NCI-H82 (cell line): Measurements from ENCODE around the gene GTF2E1.
"Not testable (repeated sequence)": the region's sequence is repeated elsewhere in the genome, so short reads cannot be mapped to it uniquely, and the experiment has no call there.

ENCODE experiments used
- DNase-seq: peaks from one replicate; lab custom pipeline; 2025; lab: John Stamatoyannopoulos, UW

GTF2E1 gene

GRCh38 chr3:120753810-120754209, 11.3 kb downstream of the GTF2E1 start:
- DNase-seq: no peak

GRCh38 chr3:120756061-120756460, 13.5 kb downstream of the GTF2E1 start:
- DNase-seq: no peak

DNA sequence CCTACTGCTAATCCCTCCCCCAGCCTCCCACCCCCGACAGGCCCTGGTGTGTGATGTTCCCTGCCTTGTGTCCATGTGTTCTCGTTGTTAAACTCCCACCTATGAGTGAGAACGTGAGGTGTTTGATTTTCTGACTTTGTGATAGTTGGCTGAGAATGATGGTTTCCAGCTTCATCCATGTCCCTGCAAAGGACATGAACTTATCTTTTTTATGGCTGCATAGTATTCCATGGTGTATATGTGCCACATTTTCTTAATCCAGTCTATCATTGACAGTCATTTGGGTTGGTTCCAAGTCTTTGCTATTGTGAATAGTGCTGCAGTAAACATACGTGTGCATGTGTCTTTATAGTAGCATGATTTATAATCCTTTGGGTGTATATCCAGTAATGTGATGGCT, 16.0 kb downstream of the GTF2E1 start:
- DNase-seq: not testable (repeated sequence)

DNA sequence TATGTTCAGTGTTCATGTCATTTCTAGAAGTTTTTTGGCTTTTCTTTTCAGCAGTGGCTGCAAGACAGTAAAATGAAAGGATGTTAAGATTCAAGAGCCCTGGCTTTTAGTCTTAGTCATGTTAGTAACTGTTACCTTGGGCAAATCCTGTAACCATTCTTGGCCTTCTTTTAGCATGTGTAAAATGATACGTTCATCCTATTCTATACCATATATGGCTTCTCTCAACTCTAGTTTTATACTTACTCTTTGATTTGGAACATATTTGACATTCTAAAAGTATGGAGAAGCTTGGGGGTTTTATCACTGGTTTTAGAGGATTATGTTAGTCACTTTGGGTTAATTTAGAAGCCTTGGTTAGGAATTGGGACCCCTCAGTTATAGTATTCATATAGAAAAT, 20.1 kb downstream of the GTF2E1 start:
- no peak for DNase-seq

- DNase-seq: no peak
Measured at GRCh38 chr3:120763601-120764000, 21.1 kb downstream of the GTF2E1 start.

DNA sequence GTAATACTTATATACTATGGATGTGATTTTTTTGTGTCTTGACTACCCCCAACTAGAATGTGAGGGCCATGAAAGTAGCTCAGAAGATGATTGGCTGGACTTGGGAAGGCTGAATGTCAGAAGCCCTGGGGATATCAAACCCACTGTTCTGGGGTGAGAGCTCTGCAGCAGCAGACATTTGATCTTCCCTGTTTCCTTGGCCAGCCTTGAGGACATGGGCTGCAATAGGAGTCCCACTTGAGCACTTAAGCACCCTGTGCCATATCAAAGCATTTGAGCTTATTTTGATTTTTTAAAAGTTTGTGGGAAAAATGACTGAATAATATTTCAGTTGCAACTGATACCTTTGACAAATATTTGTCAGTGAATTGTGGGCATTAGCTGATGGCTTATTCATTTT, 21.7 kb downstream of the GTF2E1 start:
- DNase-seq: no peak

DNA sequence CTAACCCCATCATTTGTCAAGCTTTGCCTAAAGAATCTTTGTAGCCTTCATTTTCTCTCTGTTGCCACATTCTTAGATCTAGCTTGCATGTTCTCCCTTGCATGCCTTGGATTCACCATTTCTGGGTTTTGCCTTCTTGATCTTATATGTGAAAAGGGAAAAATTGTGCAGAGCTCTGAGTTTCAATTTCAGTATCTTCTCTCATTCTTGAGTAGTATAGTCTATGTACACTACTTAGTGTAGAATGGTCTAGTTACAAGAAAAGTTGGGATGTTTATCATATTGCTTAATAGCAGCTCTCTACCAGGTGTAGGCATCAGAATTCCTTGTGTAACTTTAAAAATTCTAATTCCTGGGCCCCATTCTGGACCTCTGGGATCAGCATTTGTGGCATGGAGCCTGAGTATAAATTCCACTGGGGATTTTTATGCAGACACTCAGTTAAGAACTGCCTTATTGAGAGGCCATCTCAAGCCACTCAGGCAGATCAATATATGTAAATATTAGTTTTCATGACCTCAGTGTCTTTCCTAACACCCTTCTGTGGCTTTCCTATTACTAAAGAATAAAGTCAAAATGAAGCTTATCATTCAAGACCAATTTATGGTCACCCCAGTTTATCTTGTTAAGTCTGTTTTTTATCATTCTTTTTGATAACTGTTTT, 23.4 kb downstream of the GTF2E1 start:
- no peak for DNase-seq

DNA sequence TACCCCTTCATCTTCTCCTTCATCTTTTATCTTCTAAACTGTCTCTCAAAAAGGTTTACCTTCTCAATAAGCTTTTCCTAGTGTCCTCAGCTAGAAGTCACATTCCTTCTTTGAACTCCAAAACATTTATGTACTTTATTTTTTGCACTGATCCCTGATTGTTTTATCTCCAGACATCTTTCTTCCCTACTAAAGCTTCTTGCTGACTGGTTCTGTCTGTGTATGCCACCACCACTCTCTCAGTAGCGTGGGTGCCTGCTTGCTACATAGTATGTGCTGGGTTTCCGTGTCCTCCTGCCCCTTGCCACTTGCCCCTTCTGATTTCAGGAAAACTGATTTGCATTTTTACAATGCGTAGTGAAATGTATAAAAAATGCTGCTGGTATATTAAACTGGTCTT, 24.0 kb downstream of the GTF2E1 start:
- no peak for DNase-seq

DNA sequence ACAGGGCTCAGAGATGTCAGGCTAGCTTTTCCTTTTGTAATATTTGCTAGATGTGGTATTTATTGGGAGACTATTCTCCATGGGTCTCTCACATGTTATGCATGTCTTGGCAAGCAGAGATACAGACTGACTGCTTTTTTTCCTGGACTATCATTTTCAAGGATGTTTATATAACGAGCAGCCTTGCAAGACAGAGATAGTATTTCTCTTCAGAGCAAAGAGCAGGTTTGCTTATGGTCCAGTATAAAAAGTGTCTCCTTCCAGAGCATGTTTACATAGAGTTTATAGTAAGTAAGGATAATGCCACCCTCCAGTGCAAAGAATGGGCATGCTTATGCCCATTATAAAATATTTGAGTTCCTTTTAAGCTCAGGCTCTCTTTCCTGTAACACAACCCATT, 24.6 kb downstream of the GTF2E1 start:
- DNase-seq: no peak

DNA sequence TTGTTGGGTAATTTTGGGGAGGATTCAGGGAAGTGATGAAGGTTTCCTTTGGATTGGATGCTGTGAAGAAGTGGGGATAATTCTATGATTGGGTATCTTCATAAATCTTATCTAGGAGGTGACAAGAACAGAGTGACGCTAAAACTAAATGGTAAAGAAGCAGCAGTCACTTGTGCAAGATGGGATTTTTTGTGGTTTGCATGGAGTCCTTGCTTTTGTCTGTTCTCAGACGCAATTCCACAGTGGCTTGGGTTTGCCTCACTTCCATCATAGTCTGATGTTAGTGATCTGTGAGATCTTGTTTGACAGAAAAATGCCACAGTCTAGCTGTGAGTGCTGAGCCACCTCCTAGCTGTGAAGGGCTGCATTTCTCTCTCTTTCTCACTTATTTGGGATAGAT, 26.9 kb downstream of the GTF2E1 start:
- no peak for DNase-seq

- no peak for DNase-seq
Measured at GRCh38 chr3:120770891-120771290, 28.3 kb downstream of the GTF2E1 start.

DNA sequence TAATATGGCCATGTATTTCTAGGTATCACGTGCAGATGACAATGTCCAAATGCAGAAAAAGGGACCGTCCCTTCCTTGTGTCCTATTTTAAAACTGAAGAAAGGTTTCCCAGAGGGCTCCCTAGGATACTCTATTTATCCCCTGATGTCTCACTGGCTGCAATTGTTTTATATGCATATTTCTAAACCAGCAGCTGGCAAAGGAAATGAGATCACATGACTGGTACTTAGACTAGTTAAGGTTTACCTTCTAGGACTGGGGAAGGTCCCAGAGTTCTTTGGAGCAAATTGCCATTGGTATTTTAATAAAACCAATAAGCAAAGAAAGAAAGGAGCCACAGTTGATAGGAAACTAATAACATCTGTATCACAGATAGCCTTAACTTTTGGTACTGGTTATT, 29.5 kb downstream of the GTF2E1 start:
- DNase-seq: no peak

DNA sequence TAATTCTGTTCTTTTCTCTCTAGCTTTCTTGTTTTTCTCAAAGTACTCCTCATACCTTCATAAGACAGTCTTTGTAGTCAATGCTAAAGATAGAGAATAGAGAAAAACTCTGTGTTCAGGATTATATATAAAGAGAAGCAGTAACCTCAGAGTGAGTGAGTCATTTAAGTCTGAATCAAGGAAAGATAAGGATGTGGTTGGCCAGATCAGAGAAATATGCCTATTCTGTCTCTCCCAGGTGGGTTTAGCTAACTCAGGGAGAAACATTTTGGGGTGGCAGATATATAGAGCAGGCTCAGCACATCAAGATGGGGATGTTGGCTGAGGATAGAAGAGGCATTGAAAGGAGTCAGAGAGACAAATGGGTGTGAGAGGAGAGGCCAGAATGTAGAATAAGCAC, 31.4 kb downstream of the GTF2E1 start:
- no peak for DNase-seq

DNA sequence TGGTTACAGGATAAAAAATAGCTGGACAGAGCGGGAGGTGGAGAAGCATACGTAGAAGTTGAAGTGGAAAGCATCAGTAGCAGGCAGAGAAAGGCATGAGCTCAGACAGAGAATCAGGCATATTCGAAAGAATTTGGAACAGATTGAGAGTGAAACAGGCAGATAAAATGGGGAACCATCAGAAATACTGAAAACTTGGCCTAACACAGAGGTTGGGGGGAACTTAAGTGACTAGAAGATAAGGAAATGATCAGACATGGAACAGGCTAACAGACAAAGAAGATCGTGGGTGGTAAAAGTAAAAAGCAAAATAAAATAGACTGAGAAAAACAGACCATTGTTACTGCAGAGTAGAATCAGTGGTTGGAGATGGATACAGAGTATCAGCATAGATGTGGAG, 32.9 kb downstream of the GTF2E1 start:
- no peak for DNase-seq

GRCh38 chr3:120778776-120779175, 36.2 kb downstream of the GTF2E1 start:
- DNase-seq: no peak

DNA sequence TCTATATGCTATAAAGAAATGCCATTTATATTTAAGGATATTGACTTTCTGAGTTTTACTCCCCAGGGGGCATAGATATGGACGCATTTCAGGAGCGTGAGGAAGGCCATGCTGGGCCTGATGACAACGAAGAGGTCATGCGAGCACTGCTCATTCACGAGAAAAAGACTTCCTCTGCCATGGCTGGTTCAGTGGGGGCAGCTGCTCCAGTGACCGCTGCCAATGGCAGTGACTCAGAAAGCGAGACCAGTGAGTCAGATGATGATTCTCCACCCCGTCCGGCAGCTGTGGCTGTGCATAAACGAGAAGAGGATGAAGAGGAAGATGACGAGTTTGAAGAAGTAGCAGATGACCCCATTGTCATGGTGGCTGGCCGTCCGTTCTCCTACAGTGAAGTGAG, 38.4 kb downstream of the GTF2E1 start:
- no peak for DNase-seq

- not testable (repeated sequence) for DNase-seq
Measured at GRCh38 chr3:120785832-120786231, 43.3 kb downstream of the GTF2E1 start.

- DNase-seq: no peak
Measured at GRCh38 chr3:120791010-120791409, 48.5 kb downstream of the GTF2E1 start.

DNA sequence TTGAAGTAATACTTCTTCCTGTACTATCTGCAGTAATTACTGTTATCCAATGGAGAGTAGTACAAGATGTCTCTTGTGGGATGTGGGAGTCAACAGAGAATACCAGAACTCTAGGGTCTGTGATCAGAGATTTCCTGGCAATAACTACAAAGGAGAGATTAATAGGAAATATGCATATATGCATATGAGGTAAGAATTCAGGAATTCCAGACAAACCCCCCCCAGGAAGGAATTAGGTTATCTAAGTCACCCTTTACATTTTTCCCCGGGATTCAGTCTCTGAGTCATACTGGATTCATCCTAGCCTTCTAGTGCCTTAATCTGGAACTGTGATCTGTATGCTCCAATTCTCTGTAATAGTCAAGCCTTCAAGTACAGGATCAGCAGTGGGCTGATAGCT, 49.4 kb downstream of the GTF2E1 start:
- no peak for DNase-seq

DNA sequence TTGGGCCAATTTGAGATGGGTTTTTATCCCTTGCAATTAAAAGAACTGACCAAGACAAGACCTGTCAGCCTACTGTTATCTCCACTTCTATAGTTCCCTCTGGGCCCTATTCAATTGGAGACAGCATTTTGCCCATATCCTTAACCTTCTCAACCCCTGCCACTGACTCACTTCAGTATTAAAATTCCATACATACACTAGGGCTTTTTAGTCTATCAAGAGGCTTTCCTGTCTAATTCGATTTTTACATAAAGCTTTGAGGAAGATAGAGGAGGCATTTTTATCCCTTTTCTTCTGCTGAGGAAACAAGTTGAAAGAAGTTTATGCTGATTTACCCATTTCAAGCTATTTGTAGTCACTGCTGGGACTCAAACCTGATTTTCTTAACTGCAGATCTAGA, 51.1 kb downstream of the GTF2E1 start:
- no peak for DNase-seq

DNA sequence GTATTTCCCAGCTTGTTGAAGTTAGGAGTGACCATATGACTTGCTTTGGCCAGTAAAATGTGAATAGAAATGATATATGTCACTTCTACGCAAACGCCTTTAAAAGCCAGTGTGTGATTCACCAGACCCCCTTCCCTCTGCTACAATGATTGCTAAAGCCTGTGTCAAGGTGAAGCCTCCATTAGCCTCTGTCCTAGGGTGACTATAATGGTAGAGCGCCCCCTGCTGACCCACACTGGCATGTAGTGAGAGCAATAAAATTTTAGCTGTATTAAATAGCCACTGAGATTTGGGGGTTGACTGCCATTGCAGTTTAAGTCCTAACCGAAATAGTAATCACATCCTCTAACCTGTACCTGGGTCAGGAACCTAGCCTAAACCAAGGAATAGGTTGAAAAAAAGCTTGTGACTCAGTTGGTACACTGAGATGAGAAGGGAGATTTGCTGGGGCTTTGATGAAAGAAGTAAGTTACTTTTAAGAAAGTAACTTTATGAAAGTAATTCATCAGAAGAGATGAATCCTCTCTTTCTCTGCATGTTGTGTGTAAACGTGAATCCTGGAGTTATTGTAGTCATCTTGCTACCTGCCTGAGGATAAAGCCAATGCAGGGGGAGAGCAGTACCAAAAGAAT, 52.6 kb downstream of the GTF2E1 start:
- peak; percentile 95 for DNase-seq

GRCh38 chr3:120795959-120796358, 53.4 kb downstream of the GTF2E1 start:
- DNase-seq: no peak

DNA sequence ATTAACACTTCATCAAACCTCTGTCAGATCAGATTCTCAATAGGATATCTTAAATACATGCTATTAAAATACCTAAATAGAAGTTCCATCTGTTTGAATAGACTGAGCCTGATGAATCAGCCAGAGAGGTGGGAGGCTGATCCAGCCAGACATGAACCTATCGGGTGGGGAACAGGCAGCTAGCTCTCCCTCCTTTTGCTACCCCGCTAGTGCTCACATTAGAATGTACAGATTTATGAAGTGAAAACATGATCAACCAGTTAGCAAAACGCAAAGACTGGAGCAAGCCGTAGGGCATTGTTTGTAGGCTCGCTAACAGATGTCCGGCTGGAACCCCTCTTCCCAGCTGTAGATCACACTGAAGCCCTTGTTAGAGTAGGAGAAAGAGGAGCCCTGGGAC, 54.4 kb downstream of the GTF2E1 start:
- DNase-seq: no peak

DNA sequence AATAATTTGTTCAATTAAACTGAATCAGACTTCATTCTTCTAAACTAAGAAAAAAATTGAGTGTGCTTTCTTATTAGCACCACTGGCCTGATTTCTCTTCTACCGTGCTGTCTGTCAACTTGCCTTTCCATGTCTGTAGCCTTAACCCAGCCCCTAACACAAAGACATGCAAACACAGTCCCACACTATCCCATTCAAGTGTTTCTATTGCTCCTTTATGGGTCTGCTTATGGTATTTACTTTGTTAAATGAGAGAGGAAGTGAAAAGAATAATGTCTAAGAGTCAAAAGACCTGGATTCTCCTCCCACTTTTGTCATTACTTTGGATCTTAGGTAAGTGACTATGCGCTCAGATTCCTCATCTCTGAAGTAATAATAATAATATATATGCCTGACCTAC, 55.3 kb downstream of the GTF2E1 start:
- DNase-seq: no peak
